Measurements from ENCODE around the gene SDHC.

SDHC gene

GRCh38 chr1:161285521-161285920 is 28.7 kb upstream of the SDHC start:
- no peak for TF ChIP-seq REST (IDR thresholded peaks at IDR 0.05; ENCODE audit: low read depth)

- TF ChIP-seq FOXM1 (IDR thresholded peaks at IDR 0.05; ENCODE audit: borderline replicate concordance, low read depth) (no peak), YY1 (IDR thresholded peaks at IDR 0.05; ENCODE audit: low read depth) (no peak), USF1 (IDR thresholded peaks at IDR 0.05) (no peak), CEBPB (IDR thresholded peaks at IDR 0.05) (no peak), TEAD4 (IDR thresholded peaks at IDR 0.05) (no peak), TCF12 (IDR thresholded peaks at IDR 0.05; ENCODE audit: low read depth) (no peak), ZBTB7A (IDR thresholded peaks at IDR 0.05; ENCODE audit: low read depth) (no peak)
Measured at GRCh38 chr1:161287482-161288054, 26.6 kb upstream of the SDHC start.

- TF ChIP-seq CREB1 (IDR thresholded peaks at IDR 0.05; ENCODE audit: low read depth) (no peak), RAD21 (IDR thresholded peaks at IDR 0.05; ENCODE audit: low read depth) (no peak), YY1 (IDR thresholded peaks at IDR 0.05; ENCODE audit: low read depth) (no peak), EGR1 (IDR thresholded peaks at IDR 0.05) (no peak), MAX (IDR thresholded peaks at IDR 0.05) (no peak), TEAD4 (IDR thresholded peaks at IDR 0.05) (no peak), TAF1 (IDR thresholded peaks at IDR 0.05; ENCODE audit: low read depth) (no peak), FOXM1 (IDR thresholded peaks at IDR 0.05; ENCODE audit: borderline replicate concordance, low read depth) (no peak)
Measured at GRCh38 chr1:161290779-161291178, 23.4 kb upstream of the SDHC start.

GRCh38 chr1:161297415-161297814 is 16.8 kb upstream of the SDHC start:
- TF ChIP-seq FOXM1 (IDR thresholded peaks at IDR 0.05; ENCODE audit: borderline replicate concordance, low read depth) (no peak), TEAD4 (IDR thresholded peaks at IDR 0.05) (no peak), EGR1 (IDR thresholded peaks at IDR 0.05) (no peak), YY1 (IDR thresholded peaks at IDR 0.05; ENCODE audit: low read depth) (no peak), EP300 (IDR thresholded peaks at IDR 0.05; ENCODE audit: borderline replicate concordance) (no peak), CEBPB (IDR thresholded peaks at IDR 0.05) (no peak), RAD21 (IDR thresholded peaks at IDR 0.05; ENCODE audit: low read depth) (no peak), CREB1 (IDR thresholded peaks at IDR 0.05; ENCODE audit: low read depth) (no peak), MAX (IDR thresholded peaks at IDR 0.05) (no peak), NFIC (IDR thresholded peaks at IDR 0.05) (no peak), TCF12 (IDR thresholded peaks at IDR 0.05; ENCODE audit: low read depth) (no peak), REST (IDR thresholded peaks at IDR 0.05; ENCODE audit: low read depth) (no peak), TAF1 (IDR thresholded peaks at IDR 0.05; ENCODE audit: low read depth) (no peak)

GRCh38 chr1:161298116-161298515 is 16.1 kb upstream of the SDHC start:
- no peak for TF ChIP-seq EP300 (IDR thresholded peaks at IDR 0.05; ENCODE audit: borderline replicate concordance)
- no peak for TF ChIP-seq TEAD4 (IDR thresholded peaks at IDR 0.05)
- TF ChIP-seq EGR1 (IDR thresholded peaks at IDR 0.05), result no peak
- no peak for TF ChIP-seq TAF1 (IDR thresholded peaks at IDR 0.05; ENCODE audit: low read depth)
- no peak for TF ChIP-seq CREB1 (IDR thresholded peaks at IDR 0.05; ENCODE audit: low read depth)
- no peak for TF ChIP-seq MAX (IDR thresholded peaks at IDR 0.05)
- no peak for TF ChIP-seq REST (IDR thresholded peaks at IDR 0.05; ENCODE audit: low read depth)
- TF ChIP-seq NFIC (IDR thresholded peaks at IDR 0.05), result no peak
- TF ChIP-seq USF1 (IDR thresholded peaks at IDR 0.05), result no peak
- no peak for TF ChIP-seq ZBTB7A (IDR thresholded peaks at IDR 0.05; ENCODE audit: low read depth)
- TF ChIP-seq FOXM1 (IDR thresholded peaks at IDR 0.05; ENCODE audit: borderline replicate concordance, low read depth), result no peak
- TF ChIP-seq YY1 (IDR thresholded peaks at IDR 0.05; ENCODE audit: low read depth), result no peak
- TF ChIP-seq RAD21 (IDR thresholded peaks at IDR 0.05; ENCODE audit: low read depth), result no peak
- no peak for TF ChIP-seq TCF12 (IDR thresholded peaks at IDR 0.05; ENCODE audit: low read depth)
- TF ChIP-seq CEBPB (IDR thresholded peaks at IDR 0.05), result no peak
